WERI-Rb-1 (cell line): Measurements from ENCODE around the gene HS3ST5.

Experiments used
- DNase-seq: peaks from one replicate; pipeline ENCODE4 v3.0.0-alpha.2; 2020
- H3K27ac ChIP-seq: fragments of 250-450 bp; sonication (Bioruptor Pico); 2 replicates; pipeline ENCODE4 v1.5.1; 2020; ENCODE audit warnings: mild to moderate bottlenecking, moderate library complexity
- H3K27me3 ChIP-seq: fragments of 250-450 bp; sonication (Bioruptor Pico); 2 replicates; pipeline ENCODE4 v1.5.1; 2021; ENCODE audit warnings: mild to moderate bottlenecking, low read depth, moderate library complexity; ENCODE audit not compliant: insufficient read depth, severe bottlenecking
- H3K36me3 ChIP-seq: fragments of 250-450 bp; sonication (Bioruptor Pico); 2 replicates; pipeline ENCODE4 v1.5.1; 2020; ENCODE audit warnings: mild to moderate bottlenecking, moderate library complexity
- H3K4me3 ChIP-seq: 2 replicates; pipeline ENCODE4 v1.5.1; 2011; ENCODE audit warnings: low read depth, mild to moderate bottlenecking, control low read depth, low read length
- H3K9me3 ChIP-seq: fragments of 250-450 bp; sonication (Bioruptor Pico); 2 replicates; pipeline ENCODE4 v1.5.1; 2021; ENCODE audit warnings: mild to moderate bottlenecking, moderate library complexity; ENCODE audit not compliant: severe bottlenecking
- CTCF ChIP-seq: IDR thresholded peaks from 2 replicates; pipeline ENCODE4 v1.5.1; 2011; ENCODE audit warnings: low read depth, mild to moderate bottlenecking, control low read depth, inconsistent platforms, low read length

HS3ST5 gene

DNA sequence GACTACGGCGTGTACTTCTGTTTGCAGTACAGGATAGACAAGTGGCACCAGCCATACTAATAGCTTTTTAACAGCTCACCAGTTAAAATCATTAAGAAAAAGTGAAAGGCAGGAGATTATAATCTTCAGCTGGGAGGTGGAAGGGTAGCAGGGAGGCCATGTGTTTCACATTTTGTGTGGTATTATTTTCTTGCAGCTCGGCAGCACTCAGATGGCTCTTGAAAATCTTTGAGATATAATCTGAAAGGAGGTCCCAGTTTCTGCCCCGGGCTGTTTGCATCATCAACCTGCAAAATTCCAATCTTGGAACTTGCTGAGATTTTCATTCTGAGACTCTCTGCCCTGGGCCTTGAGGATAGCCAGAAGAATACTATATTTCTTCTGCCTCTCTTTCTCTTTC is 284.4 kb downstream of the HS3ST5 start:
- no peaks in the 10 kb centered on the region for H3K9me3 ChIP-seq
- no peaks in the 10 kb centered on the region for H3K36me3 ChIP-seq
- TF ChIP-seq CTCF, result no peak
- no peak overlapping the region for H3K27ac ChIP-seq
- no peak overlapping the region for H3K4me3 ChIP-seq
- no peak for DNase-seq
- H3K27me3 ChIP-seq, result no peaks in the 10 kb centered on the region

DNA sequence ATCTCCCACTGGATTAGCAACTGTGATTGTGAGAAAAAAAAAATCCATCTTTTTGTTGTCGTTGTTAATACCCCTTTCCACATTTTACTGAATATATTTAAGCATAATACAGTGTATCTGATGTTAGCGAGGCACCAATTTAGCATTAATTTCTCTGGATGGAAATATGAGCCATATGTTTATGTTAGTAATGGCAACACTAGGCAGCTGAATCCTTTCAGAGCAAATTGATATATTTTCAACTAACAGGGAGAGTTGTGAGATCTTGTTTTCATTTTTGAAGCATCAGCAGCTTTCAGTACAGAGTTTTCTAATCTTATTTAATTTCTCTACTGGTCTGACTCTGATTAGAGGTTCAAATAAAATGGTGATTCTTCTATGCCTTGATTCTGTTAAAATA is 287.1 kb downstream of the HS3ST5 start:
- Histone ChIP-seq H3K4me3 (no peak overlapping the region), H3K27ac (no peak overlapping the region), H3K9me3 (no peaks in the 10 kb centered on the region), H3K27me3 (no peaks in the 10 kb centered on the region), H3K36me3 (no peaks in the 10 kb centered on the region)
- no peak for TF ChIP-seq CTCF
- no peak for DNase-seq

DNA sequence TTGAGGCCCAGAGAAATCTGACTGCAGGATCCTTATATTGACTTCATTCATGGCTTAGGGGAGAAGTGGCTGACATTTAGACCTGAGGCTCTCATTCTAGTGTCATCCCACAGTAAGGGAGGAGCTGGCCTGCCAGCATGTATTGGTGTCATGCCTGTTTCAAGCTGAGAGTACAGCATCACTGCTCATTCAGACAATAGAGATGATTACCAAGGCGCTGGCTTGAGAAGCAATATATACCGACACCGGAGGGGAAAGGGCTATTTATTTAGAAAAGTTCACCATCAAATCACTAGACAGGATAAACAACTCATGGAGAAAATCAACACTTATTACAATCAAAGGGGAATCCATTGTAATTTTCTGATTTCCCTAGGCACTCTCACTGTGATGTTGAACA is 287.5 kb downstream of the HS3ST5 start:
- Histone ChIP-seq H3K27ac (no peak overlapping the region), H3K27me3 (no peaks in the 10 kb centered on the region), H3K36me3 (no peaks in the 10 kb centered on the region), H3K9me3 (no peaks in the 10 kb centered on the region), H3K4me3 (no peak overlapping the region)
- no peak for TF ChIP-seq CTCF
- no peak for DNase-seq

DNA sequence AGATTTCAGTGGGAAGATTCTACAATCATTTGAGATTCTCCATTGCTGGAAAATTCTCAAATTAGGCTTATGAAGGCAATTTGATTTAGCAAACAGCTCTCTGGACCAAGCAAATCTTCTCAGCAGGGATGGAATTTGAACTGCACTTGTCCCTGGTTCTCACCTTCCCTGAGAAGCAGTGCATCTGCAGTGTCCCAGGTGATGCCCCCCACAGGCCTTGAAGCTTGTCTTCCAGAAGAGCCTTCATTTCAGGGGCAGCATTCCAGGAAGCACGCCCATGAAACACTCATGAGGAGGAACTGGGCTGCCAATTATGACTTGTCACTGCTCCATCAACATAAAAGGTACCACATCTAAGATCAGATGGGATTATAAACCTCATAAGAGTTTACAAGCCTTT is 289.0 kb downstream of the HS3ST5 start:
- H3K36me3 ChIP-seq, result no peaks in the 10 kb centered on the region
- H3K27me3 ChIP-seq, result no peaks in the 10 kb centered on the region
- H3K27ac ChIP-seq, result no peak overlapping the region
- no peak for TF ChIP-seq CTCF
- H3K4me3 ChIP-seq, result no peak overlapping the region
- H3K9me3 ChIP-seq, result no peaks in the 10 kb centered on the region
- DNase-seq, result no peak

GRCh38 chr6:114052141-114052540 is 290.7 kb downstream of the HS3ST5 start:
- Histone ChIP-seq H3K9me3 (peaks cover 4% of the 10 kb centered on the region), H3K4me3 (no peak overlapping the region), H3K36me3 (no peaks in the 10 kb centered on the region), H3K27ac (no peak overlapping the region), H3K27me3 (no peaks in the 10 kb centered on the region)
- DNase-seq, result no peak
- TF ChIP-seq CTCF, result no peak

DNA sequence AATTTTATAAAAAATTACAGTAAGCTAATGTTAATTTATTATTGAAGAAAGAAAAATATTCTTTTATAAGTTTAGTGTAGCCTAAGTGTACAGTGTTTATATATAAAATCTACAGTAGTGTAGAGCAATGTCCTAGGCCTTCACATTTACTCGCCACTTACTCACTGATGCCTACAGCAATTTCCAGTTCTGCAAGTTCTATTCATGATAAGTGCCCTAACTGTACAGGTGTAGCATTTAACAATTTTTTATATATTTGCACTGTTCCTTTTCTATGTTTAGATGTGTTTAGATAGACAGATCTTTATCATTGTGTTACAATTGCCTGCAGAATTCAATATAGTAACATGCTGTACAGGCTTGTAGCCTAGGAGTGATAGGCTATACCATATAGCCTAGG is 291.8 kb downstream of the HS3ST5 start:
- Histone ChIP-seq H3K27ac (no peak overlapping the region), H3K4me3 (no peak overlapping the region), H3K27me3 (no peaks in the 10 kb centered on the region), H3K36me3 (no peaks in the 10 kb centered on the region), H3K9me3 (peaks cover 4% of the 10 kb centered on the region)
- TF ChIP-seq CTCF, result no peak
- DNase-seq, result no peak
